GM21786 (cell line): ENCODE results near the gene ARHGAP32.

ENCODE experiments used
- ATAC-seq: cut with Tn5 transposase; IDR thresholded peaks from one replicate; pipeline ENCODE4 v1.9.1; 2021; ENCODE audit not compliant: unreplicated experiment

The ARHGAP32 gene

DNA sequence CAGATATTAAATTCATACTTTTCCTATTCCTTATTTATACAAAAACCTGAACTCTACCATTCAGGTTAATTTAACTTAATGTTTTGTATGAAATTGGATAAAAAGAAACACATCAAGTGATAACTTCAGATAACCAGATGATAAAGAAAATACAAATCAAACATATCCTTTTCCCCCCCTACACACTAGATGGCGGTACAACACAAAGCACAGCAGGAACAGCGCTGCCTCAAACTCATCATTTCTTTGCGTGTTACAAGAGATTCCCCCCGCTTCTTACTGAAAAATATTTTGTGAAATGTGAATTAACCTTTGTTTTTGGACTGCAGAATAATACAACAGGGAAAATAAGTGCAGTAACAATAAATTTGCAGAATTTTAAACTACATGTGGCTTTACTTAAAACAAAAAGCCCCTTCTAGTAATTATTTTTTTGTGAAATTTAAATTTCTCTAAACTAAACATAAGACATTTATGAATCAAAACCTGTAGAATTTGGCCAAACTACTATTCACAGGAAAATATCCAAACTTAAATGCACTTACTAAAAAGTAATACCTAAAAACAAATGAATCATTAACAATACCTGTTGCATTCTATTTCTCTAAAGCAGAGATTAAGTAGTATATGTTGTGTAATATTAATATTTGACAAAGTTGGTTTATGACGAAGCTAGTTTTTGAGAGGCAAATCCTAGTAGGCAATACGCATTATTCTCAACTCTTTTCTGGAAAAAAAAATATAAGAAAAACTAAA is 74.4 kb downstream of the ARHGAP32 start:
- ATAC-seq, result peak; percentile 77

DNA sequence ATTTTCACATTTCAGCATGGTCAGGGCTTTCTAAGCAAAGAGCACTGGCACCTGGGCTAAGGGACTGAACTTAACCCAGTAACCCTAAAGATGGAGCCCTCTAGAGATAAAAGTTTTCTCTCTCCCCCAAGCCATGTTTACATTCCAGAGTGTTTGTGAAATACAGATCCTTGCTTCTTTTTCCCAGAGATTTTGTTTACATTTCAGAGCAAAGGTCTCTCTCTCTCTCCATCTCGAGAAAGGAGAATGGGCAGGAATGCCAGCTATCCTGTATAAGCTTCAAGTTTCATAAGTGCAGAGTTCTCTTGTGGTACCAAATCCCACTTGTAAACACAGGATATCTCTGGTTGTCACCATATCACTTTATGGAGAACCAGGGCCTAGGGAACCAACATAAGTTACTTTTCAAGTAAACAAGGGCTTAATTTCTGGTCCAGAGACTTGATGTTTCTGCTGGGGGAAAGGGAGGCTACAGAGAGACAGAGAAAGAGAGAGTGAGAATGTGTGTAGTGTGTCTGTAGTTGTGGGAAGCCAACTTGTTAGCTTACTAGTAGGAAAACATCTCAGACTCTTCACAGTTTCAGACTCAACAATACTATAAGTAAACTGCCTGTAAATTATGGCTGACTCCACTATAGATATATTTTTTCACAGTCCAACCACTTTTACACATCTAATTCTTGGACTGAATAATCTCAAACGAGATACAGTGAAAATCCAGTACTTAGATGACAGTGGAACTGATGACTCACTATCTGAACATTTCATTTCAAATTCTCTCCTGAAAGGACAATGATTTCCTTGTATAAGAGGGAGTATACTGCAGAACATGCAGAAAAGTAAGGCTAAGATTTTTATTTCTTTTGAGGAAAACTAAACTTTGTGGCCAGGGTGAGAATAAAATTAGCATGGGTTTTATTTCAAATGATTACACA is 76.2 kb downstream of the ARHGAP32 start:
- ATAC-seq, result no peak

- no peak for ATAC-seq
These were observed 82.4 kb downstream of the ARHGAP32 start for GRCh38 chr11:129109701-129110100.

GRCh38 chr11:129106788-129107187 is 85.3 kb downstream of the ARHGAP32 start:
- no peak for ATAC-seq

DNA sequence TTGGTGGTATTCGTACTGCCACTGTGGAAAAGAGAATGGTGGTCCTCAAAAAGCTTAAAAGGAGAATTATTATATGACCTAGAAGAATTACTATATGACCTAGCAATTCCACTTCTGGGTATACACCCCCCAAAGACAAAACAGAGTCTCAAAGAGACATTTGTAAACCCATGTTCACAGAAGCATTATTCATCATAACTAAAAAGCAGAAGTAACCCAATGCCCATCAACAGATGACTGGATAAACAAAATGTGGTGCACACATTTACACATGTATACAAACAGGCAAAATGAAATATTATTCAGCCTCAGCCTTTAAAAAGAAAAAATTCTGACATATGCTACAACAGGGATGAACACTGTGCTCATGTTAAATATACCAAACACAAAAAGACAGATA is 89.4 kb downstream of the ARHGAP32 start:
- ATAC-seq, result no peak

DNA sequence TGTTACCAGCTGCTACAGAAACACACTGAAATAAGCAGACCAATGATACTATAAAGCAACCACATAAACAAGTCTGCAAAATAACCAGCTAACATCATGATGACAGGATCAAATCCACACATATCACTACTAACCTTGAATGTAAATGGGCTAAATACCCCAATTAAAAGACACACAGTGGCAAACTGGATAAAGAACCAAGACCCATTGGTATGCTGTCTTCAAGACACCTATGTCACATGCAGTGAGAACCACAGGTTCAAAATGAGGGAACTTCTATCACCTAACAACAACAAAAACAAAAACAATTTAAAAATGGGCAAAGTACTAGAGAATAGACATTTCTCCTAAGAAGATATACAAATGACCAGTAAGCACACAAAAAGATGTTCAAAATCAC is 89.9 kb downstream of the ARHGAP32 start:
- no peak for ATAC-seq

GRCh38 chr11:129093283-129093682 is 98.8 kb downstream of the ARHGAP32 start:
- no peak for ATAC-seq

DNA sequence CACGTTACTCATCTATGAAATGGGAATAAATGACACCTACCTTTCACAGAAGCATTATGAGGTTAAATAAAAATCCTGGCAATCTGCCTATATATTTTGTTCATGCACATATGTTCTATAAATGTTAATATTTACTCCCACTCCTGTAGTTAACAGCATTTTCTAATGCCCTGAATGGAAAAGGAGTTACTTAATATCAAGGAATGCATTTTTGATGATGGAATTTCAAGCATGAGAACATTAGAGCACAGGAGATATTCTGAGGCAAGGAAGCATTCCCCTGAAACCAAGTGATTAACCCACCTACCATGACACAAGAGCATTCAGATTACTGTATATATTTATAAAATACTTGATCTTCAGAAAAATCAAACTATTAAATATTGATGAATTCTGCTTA is 102.1 kb downstream of the ARHGAP32 start:
- no peak for ATAC-seq

DNA sequence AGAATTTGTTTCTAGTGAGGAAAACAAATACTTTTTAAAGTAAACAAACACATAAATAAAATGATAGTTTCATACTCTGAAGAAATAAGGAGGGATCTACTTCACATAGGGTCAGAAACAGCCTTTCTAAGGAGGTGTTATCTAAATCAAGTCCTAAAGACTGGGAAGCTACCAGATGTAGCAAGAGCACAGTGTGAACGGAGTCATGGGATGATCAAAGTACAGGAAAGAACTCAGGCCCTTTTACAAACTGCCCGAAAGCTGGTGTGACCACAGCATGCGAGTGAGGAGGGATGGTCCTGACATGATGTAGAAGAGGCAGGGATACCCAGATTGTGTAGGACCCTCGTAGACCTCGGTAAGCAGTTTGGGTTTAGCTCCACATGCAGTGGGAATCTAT is 102.8 kb downstream of the ARHGAP32 start:
- ATAC-seq, result no peak

DNA sequence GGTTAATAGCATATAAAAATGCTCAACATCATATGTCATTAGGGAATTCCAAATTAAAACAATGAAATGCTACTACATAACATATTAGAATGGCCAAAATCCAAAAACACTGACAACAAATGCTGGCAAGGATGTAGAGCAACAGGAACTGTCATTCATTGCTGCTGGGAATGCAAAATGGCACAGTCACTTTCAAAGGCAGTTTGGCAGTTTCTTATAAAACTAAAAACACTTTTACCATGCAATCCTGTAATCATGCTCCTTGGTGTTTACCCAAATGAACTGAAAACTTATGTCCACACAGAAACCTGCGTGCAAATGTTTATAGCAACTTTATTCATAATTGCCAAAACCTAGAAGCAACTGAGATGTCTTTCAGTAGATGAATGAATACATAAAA is 105.1 kb downstream of the ARHGAP32 start:
- no peak for ATAC-seq

- ATAC-seq, result no peak
These were observed 114.9 kb downstream of the ARHGAP32 start for GRCh38 chr11:129077191-129077590.

DNA sequence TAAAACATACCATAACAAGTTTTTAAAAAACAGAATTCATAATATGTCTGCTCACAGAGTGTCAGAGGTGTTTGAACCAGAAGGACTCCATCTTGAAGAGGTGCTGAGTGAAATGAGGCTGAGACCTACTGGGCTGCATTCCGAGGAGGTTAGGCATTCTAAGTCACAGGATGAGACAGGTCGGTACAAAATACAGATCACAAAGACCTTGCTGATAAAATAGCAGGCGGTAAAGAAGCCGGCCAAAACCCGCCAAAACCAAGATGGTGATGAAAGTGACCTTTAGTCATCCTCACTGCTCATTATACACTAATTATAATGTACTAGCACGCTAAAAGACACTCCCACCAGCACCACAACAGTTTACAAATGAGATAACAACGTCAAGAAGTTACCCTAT is 116.4 kb downstream of the ARHGAP32 start:
- ATAC-seq, result no peak

DNA sequence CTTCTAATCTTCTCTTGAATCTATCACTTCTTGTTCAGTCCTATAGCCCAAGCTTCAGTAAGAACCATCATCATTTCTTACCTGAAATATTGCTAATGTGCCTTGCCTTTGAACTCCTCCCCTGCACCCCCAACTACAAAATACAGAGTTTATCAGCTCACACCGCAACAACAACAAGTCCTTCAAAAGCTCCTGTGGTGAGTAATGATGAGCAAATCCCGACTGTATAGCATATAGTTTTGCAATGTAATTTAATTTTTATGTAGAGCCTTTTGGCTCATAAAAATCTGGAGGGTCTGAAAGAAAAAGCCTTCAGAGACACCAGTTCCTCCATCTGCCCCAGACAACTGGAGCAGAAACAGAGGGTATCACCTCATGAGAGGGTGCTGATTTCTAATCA is 124.7 kb downstream of the ARHGAP32 start:
- no peak for ATAC-seq

GRCh38 chr11:129066229-129066628 is 125.9 kb downstream of the ARHGAP32 start:
- no peak for ATAC-seq

DNA sequence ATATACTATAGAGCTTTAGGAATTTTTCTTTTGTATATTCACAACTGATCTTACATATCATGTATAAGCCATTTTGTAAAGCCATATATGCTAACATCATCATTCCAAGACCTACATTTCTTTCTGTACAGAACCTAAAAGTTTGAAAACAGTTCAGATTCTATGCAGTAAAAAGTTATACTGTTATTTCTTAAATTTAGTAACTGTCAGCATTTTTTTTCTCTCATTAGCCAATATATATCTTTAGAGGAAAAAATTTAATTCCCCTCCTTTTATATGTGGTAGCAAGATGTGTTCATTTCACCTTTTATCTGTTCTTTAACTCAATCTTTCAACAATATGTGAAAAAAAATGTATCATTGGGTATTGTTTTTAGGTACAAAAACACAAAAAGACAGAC is 129.0 kb downstream of the ARHGAP32 start:
- ATAC-seq, result no peak

DNA sequence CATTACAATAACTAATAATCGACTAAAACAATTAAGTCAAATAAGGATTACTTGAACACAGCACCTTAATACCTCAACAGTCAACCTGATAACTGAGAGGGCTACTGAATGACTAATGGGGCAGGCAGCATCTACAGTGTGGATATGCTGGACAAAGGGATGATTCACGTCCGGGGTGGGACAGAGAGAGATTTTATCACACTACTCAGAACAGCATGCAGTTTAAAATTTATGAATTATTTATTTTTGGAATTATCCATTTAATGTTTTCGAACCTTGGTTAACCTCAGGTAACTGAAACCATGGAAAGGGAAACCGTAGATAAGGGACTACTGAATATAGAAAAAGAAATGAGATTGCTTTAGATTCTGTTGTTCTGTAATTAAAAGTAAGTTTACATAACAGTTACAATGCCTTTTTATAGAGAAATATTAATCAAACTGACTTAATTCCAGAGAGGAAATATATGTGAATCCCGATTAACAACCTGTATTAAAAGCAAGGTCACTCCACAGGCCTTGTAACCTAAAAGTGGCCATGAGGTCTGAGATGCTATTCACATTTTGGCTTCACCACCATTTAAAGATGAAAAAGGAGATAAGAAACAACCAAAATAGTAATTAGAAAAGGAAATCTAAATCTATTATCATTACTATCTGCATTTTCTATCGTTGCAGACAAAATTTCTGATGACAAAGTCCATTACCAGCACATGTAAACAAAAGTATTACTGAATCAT is 130.5 kb downstream of the ARHGAP32 start:
- ATAC-seq, result no peak

DNA sequence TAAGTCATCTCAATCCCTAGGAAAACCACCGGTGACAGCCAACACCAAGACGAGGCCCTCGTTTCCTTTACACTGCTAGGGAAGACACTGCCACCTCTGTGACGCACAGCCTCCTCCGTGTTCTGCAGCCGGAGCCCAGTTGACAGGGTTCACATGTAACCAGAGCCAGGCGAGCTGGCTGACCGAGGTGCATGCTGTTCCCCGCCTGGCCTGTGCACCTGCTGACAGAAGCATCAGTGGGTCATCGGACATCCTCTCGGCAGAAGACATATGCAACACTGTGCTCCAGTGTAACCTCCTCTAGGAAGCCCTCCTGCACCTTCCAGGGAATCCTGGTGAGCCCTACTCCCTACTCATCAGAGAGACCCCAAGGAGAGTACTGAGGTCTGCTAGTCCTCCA is 135.2 kb downstream of the ARHGAP32 start:
- no peak for ATAC-seq

DNA sequence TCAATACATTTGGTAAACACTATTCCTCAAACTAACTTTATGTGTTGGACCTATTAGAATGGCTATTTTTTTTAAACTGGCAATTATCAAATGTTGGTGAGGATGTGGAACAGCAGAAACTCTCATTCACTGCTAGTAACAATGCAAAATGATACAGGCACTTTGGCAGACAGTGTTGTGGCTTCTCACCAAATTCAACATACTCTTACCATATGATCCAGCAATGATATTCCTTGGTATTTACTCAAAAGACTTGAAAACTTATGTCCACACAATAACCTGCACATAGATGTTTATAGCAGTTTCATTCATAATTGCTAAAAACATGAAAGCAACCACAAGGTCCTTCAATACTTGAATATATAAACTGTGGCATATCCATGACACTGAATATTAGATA is 136.9 kb downstream of the ARHGAP32 start:
- ATAC-seq, result no peak

GRCh38 chr11:129048911-129049310 is 143.2 kb downstream of the ARHGAP32 start:
- no peak for ATAC-seq

DNA sequence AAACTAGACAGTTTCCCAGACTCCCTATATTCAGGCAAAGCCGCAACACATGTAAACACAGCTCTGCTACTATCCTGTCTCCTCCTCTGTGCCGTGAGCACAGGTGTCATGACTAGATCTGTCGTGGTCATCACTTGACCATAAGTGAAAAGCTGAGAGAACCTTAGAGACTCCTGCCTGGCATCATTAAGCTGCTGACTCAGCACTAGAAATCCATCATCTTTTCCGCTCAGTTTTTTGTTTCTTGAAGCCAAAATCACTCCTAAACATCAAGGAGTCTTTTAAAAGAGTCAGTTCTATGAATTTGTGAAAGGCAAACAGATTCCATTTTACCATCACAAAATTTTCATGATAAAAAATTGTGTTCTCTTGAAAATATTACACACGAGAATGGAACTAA is 147.0 kb downstream of the ARHGAP32 start:
- no peak for ATAC-seq

DNA sequence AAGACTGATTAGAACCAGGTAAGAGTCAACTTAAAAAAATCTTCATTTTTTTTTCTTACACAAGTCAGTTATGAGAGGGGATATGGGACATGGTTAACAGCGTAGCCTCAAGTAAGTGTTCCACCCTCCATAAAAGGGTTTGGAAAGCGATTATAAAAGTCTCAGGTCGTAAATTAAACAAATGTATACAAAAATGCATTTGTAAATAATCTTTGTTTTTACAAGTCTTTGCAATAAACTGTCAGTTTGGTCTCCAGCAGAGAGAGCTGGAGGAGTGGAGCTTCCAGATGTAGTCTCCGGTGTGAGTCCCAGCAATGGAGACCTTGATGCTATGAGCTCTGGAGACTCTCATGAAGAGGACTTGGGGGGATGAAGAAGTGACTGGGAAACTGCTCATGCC is 149.6 kb downstream of the ARHGAP32 start:
- ATAC-seq, result no peak

GRCh38 chr11:129041611-129042018 is 150.5 kb downstream of the ARHGAP32 start:
- no peak for ATAC-seq
